SH-SY5Y (cell line): ENCODE measurements around the gene OSBPL9.

ENCODE experiments used
- GATA2 ChIP-seq: IDR thresholded peaks from 2 replicates; pipeline ENCODE4 v1.6.1; 2011; ENCODE audit warnings: mild to moderate bottlenecking, low read depth, low read length
- GATA3 ChIP-seq: IDR thresholded peaks from 2 replicates; pipeline ENCODE4 v1.6.1; 2011; ENCODE audit warnings: low read depth, mild to moderate bottlenecking, low read length, moderate library complexity

DNA sequence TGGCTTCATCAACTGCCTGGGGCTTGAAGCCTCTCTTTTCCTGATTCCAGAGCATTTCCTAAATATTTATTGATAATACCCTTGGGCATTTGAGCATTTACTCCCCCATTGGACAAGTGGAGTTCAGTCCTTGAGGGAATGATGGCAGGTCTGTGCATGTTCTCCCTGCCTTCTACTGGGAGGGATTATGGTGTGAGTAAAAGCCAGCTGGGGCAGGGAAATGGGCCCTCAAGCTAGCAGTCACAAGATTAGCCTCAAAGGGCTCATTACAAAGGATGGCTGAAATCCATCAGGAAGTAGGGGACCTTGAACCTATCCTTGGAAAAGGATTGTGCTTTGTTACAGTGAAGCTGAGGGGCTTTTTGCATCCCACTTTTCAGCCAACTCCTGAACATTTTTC lies 24.2 kb upstream of the OSBPL9 start:
- TF ChIP-seq GATA2 (no peak), GATA3 (no peak)
